GM21786 (cell line): ENCODE measurements around the gene CSHL1.
"Not testable (repeated sequence)": the region's sequence is repeated elsewhere in the genome, so short reads cannot be mapped to it uniquely, and the experiment has no call there.

Experiments
- ATAC-seq: cut with Tn5 transposase; IDR thresholded peaks from one replicate; pipeline ENCODE4 v1.9.1; 2021; ENCODE audit not compliant: unreplicated experiment

CSHL1 gene

GRCh38 chr17:63941162-63941561, 30.1 kb upstream of the CSHL1 start:
- ATAC-seq: no peak

DNA sequence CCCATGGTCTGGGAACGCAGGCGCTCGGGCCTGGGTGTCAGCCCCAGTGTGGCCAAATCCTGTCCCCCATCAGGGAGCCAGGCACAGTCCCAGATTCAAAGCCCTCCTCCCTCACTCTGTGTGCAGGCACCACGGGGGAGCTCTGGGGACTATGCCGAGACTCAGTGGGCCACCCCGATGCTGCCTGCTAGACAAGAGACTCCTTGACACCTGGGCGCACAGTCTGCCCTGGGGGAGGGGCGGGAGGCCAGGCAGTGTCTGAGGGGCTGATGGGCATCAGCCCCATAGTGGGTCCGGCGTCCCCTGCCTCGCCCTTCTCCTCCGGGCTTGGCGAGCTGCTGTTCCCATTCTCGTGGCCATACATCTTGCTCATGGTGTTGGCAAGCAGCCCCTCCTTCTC, 29.5 kb upstream of the CSHL1 start:
- ATAC-seq: no peak

DNA sequence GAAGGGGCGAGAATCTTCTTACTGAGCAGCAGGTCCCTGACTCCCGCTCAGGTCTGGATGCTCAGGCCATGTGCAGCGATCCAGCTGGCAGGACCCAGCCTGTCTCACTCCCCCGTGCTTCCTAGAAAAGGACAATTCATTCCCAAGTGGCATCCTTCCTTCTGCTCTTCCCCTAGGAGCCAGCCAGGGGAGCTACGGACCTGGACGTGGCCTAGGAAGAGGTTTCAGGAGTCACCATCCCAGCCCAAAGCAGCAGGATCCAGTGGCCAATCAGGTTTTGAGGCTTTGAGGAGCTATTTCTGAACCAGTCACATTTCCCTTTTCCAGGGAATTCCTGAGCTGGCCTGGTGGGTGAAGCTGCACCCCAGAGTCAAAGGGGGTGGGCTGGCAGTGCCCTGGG, 28.8 kb upstream of the CSHL1 start:
- ATAC-seq: no peak

DNA sequence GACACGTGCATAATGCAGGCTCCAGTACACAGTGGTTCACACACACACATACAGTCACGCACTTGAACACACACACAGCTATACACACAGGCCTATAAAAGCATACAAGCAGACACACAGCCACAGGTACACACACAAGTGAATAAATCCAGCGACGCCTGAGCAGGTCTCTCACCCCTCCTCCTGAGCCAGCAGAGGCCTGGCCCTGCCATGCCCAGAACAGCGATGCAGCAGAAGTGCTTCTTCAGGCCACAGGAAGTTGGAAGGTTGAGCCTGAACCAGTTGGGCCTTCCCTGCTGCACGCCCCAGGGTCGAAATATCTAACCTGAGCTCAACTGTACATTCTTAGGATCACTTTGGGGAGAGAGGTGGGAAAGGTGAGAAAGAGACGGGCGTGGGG, 28.3 kb upstream of the CSHL1 start:
- no peak for ATAC-seq

- ATAC-seq: no peak
These were observed 26.9 kb upstream of the CSHL1 start for GRCh38 chr17:63937920-63938319.

DNA sequence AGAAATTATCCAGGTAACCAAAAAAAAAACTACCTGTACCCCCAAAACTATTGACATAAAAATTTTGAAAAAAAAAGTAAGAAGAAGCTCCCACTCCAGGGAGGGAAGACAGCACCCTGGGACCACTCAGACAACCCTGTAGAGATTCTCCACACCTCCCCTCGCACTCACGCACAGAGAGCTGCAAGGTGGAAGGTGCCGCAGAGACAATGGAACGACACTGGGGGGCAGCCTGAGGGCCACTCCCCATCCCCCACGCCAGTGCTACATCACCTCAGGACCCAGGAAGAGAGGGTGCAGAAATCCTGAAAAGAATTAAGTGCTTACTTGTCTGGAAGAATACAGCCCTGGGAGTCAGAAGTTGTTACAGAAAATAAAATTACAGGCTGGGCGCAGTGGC, 26.3 kb upstream of the CSHL1 start:
- ATAC-seq: no peak

- ATAC-seq: no peak
These were observed 23.4 kb upstream of the CSHL1 start for GRCh38 chr17:63934183-63935112.

- no peak for ATAC-seq
These were observed 22.5 kb upstream of the CSHL1 start for GRCh38 chr17:63933598-63933997.

- peak; percentile 12 for ATAC-seq
These were observed 21.7 kb upstream of the CSHL1 start for GRCh38 chr17:63932721-63933120.

DNA sequence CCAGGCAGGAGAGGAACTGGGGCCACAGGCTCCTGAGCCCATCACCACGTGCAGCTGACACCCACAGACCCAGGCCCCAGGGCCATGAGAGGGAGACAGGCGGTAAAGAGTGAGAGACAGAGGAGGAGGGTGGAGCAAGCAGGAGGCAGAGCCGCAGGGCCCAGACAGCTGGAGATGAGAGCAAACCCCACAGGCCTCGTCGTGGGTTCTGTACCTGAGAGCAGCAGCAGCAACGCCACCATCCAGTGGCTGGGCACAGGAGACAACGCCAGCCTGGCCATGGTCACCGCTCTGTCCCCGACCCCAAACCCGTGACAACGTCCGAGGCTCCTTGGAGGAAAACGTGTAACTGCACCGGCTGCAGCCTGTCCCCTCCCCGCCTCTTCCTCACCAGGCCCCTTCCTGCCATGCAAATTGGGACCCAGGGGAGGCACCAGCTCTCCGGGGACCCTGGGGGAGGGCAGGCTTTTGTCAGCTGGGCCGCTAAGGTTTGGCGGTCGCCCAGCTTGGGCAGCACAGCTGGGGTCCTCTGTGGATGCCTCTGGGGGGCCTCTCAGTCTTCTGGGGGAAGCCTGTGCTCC, 21.0 kb upstream of the CSHL1 start, which contains the start of gene CD79B:
Gene CD79B, minus strand, starts transcription at position 351 of the 581 bp plus-strand sequence. Its CDS starts 70 bp downstream, at position 281.
- peak; percentile 71 for ATAC-seq

DNA sequence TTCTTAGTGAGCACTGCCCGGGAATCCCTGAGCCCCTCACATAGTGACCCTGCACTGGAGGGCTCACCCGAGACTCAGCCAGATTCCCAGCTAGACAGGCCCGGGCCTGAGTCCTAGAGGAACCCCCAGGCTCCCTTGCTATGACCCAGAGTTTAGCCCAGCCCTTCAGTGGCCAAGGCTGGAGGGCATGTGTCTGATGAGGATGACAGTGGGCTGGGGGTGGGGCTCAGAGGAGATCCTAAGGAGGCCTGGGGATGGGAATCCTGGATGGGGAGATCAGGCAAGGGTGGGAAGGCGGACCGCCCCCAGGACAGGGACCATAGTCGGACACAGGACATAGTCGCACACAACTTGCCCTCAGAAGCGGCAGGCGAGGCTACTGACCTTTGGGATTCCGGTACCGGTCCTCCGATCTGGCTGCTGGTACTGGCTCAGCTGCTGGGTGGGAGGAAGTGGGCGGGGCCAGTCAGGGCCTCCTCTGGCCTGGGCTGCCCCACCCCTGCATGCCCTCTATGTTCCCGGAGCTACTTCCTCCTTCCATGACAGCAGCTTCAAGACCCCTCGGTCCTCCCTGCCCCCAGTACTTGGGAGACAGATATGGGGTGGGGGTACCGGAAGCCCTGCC, 20.0 kb upstream of the CSHL1 start:
- peak; percentile 31 for ATAC-seq

- no peak for ATAC-seq
These were observed 19.1 kb upstream of the CSHL1 start for GRCh38 chr17:63929860-63930766.

- no peak for ATAC-seq
These were observed 18.1 kb upstream of the CSHL1 start for GRCh38 chr17:63928966-63929695.

DNA sequence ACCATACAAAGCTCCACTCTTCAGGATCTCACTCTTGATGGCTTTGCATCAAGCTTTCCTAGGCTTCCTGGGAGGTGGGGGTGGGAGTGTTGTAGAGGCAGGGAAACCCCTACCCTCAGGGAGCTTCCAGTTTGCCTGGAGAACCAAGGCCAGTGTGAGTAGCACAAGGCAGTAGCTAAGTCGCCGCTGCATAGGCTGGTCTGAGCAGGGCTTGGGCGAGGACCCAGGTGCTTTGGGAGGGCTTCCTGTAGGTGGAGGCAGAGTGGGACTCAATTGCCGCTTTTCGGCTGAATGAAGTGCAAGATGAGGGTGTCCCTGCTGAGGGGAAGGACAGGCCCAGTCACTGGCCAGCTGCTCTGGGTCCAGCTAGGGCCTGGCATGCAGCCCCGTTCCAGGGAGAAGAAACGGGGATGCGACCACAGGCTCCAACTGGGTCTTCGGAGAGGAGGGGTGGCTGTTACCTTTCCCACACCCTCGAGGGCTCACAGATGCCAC, 17.2 kb upstream of the CSHL1 start:
- no peak for ATAC-seq

DNA sequence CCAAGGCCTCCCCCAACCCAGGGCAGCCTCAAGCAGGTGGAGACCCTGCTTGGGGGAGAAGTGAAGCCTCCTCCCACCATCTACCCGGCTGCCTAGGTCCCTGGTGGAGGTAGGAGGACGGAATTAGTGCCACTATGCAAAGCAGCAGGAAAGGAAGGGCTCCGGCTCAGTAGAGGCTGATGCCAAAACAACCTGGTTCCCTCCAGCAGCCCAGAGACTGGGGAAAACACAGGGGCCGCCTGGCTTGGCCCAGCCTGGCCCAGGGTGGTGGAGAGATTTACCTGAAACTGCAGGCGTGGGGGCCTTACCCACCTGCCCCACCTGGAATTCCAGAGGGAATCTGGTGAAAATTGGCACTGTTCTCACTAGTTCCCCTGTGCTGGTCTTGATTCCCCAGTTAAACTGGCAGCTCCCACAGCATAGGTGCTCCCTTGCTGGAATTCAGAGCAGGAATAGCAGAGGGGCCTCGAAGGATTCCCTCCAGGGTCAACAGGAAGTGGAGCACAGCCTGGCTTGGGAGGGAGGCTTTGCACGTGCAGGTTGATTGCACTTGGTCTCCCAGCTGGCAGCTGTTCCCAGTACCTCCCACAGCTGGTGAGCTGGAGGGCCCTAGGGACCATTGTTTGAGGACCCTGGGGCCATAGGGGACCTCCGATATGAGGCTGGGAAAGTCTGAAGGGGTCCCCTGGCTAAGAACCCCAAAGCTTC, 16.6 kb upstream of the CSHL1 start:
- peak; percentile 29 for ATAC-seq

GRCh38 chr17:63926164-63926563, 15.1 kb upstream of the CSHL1 start:
- ATAC-seq: no peak

DNA sequence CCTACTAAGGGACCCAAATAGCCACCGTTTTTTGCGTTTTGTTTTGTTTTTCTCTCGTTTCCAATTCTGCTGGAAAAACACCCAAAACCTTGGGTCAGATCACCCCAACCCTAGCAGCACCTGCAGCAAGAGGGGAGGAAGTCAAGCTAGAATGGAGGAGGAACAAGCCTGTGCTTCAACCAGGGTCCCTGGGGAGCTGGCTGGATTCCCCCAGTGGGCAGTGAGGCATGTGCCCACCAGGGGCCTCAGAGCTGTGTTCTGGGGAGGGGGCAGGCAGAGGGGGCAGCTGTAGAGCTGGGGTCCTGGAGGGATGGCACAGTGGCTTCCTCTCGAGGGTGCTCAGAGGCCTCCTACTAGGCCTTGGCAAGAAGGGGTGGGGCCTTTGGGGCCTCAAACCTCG, 14.6 kb upstream of the CSHL1 start:
- ATAC-seq: no peak

DNA sequence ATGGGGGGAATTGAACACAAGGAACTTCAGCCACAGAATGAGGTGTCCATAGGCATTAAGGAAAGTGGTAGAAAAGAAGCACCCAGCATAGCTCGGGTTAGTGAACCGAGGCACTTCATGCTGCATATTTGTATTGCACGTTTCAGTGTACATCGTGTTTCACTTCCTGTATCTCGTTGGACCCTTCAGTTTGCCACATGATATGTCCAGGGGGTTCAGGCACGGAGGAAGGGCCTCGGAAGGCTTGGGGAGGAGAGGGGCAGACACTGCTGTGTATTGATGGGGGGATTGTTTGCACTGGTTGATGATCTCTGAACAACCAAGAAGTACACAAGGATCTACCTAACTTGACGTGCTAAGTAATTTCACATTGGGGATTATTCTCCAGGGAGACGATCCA, 11.3 kb upstream of the CSHL1 start:
- ATAC-seq: peak; percentile 44

GRCh38 chr17:63920779-63921178, 9.7 kb upstream of the CSHL1 start:
- not testable (repeated sequence) for ATAC-seq
